ENCODE results near the gene KCND2.

Gene KCND2

GRCh38 chr7:120714945-120715344 is 442.0 kb downstream of the KCND2 start:
- DNase-seq, result no peak

GRCh38 chr7:120716307-120716706 is 443.3 kb downstream of the KCND2 start:
- DNase-seq, result no peak

GRCh38 chr7:120717166-120717565 is 444.2 kb downstream of the KCND2 start:
- DNase-seq, result no peak

GRCh38 chr7:120718361-120718760 is 445.4 kb downstream of the KCND2 start:
- no peak for DNase-seq

- DNase-seq, result no peak
Measured at GRCh38 chr7:120720317-120720716, 447.3 kb downstream of the KCND2 start.

GRCh38 chr7:120723465-120724385 is 450.8 kb downstream of the KCND2 start:
- DNase-seq, result no peak

GRCh38 chr7:120724448-120724847 is 451.5 kb downstream of the KCND2 start:
- no peak for DNase-seq

- DNase-seq, result no peak
Measured at GRCh38 chr7:120724955-120725354, 452.0 kb downstream of the KCND2 start.

GRCh38 chr7:120725376-120726039 is 452.5 kb downstream of the KCND2 start:
- no peak for DNase-seq

GRCh38 chr7:120729245-120729644 is 456.3 kb downstream of the KCND2 start:
- DNase-seq, result no peak

GRCh38 chr7:120731271-120731670 is 458.3 kb downstream of the KCND2 start:
- no peak for DNase-seq

- no peak for DNase-seq
Measured at GRCh38 chr7:120732256-120732655, 459.3 kb downstream of the KCND2 start.

- no peak for DNase-seq
Measured at GRCh38 chr7:120733143-120733542, 460.2 kb downstream of the KCND2 start.

GRCh38 chr7:120733835-120734234 is 460.9 kb downstream of the KCND2 start:
- DNase-seq, result no peak

- DNase-seq, result no peak
Measured at GRCh38 chr7:120735791-120736190, 462.8 kb downstream of the KCND2 start.

- DNase-seq, result no peak
Measured at GRCh38 chr7:120738816-120739215, 465.8 kb downstream of the KCND2 start.

- peak; percentile 43 for DNase-seq
Measured at GRCh38 chr7:120740348-120740747, 467.4 kb downstream of the KCND2 start.

- DNase-seq, result no peak
Measured at GRCh38 chr7:120741371-120742042, 468.5 kb downstream of the KCND2 start.

GRCh38 chr7:120742372-120742771 is 469.4 kb downstream of the KCND2 start:
- DNase-seq, result peak; percentile 36

- no peak for DNase-seq
Measured at GRCh38 chr7:120743128-120743527, 470.2 kb downstream of the KCND2 start.

GRCh38 chr7:120760050-120760449 is 487.1 kb downstream of the KCND2 start:
- no peak for DNase-seq

GRCh38 chr7:120760851-120761250 is 487.9 kb downstream of the KCND2 start:
- no peak for DNase-seq

GRCh38 chr7:120770206-120770605 is 497.2 kb downstream of the KCND2 start:
- DNase-seq, result no peak

- no peak for DNase-seq
Measured at GRCh38 chr7:120774481-120774880, 501.5 kb downstream of the KCND2 start.

Data from femur (tissue), 1 donor.